OCI-LY3 (cell line): ENCODE results near the gene JCAD.

Experiments
- H2AFZ ChIP-seq: fragments of 200-600, 300-600 bp; shearing (Covaris generic); 2 replicates; pipeline ENCODE4 v1.6.0; 2014; ENCODE audit warnings: antibody characterized with exemption, low read depth, low read length
- H3K27ac ChIP-seq: fragments of 200-600, 300-600 bp; sonication (generic); 2 replicates; pipeline ENCODE4 v1.5.1; 2014; ENCODE audit warnings: mild to moderate bottlenecking, low read length, moderate library complexity, mixed read lengths
- H3K27me3 ChIP-seq: fragments of 200-600, 300-600 bp; sonication (generic); 2 replicates; pipeline ENCODE4 v1.6.1; 2014; ENCODE audit warnings: low read depth, low read length, mixed read lengths
- H3K36me3 ChIP-seq: fragments of 200-600, 300-600 bp; sonication (generic); replicated peaks from 2 replicates; pipeline ENCODE3; 2014; ENCODE audit warnings: low read depth, low read length, mixed read lengths
- H3K4me1 ChIP-seq: fragments of 300-600, 200-600 bp; sonication (generic); 2 replicates; pipeline ENCODE4 v1.6.1; 2014; ENCODE audit warnings: low read length, mixed read lengths
- H3K4me2 ChIP-seq: fragments of 200-600, 300-600 bp; sonication (generic); 2 replicates; pipeline ENCODE4 v1.6.1; 2014; ENCODE audit warnings: low read length, mixed read lengths
- H3K4me3 ChIP-seq: fragments of 300-600, 200-600 bp; sonication (generic); 2 replicates; pipeline ENCODE4 v1.5.1; 2014; ENCODE audit warnings: antibody characterized with exemption, mild to moderate bottlenecking, low read length, moderate library complexity
- H3K79me2 ChIP-seq: fragments of 300-600, 200-600 bp; shearing (Covaris generic); 2 replicates; pipeline ENCODE4 v1.6.1; 2014; ENCODE audit warnings: mild to moderate bottlenecking, low read length, mixed read lengths
- H3K9ac ChIP-seq: fragments of 300-600, 200-600 bp; shearing (Covaris generic); 2 replicates; pipeline ENCODE4 v1.6.0; 2014; ENCODE audit warnings: mild to moderate bottlenecking, low read length, moderate library complexity
- H3K9me3 ChIP-seq: fragments of 200-600, 300-600 bp; shearing (Covaris generic); 2 replicates; pipeline ENCODE4 v1.6.1; 2014; ENCODE audit warnings: low read length, mixed read lengths; ENCODE audit not compliant: insufficient read depth
- H4K20me1 ChIP-seq: fragments of 200-600, 300-600 bp; sonication (generic); 2 replicates; pipeline ENCODE4 v1.6.1; 2016; ENCODE audit warnings: low read length, mixed read lengths; ENCODE audit not compliant: insufficient read depth
- CTCF ChIP-seq: fragments of 200-600, 300-600 bp; sonication (generic); IDR thresholded peaks from 2 replicates; pipeline ENCODE4 v1.5.1; 2014; ENCODE audit warnings: antibody characterized with exemption, low read length, low read depth
- EZH2phosphoT487 ChIP-seq: fragments of 200-600 bp; shearing (Covaris generic); IDR thresholded peaks from 2 replicates; pipeline ENCODE4 v1.6.1; 2018; ENCODE audit warnings: antibody characterized with exemption, mixed run types, low read depth

Gene JCAD

GRCh38 chr10:30041196-30042105, 17.9 kb downstream of the JCAD start:
- H3K79me2 ChIP-seq, result no peaks in the 10 kb centered on the region
- no peaks in the 10 kb centered on the region; the same call in 1 of the 2 replicates for H3K27me3 ChIP-seq
- H3K4me3 ChIP-seq, result no peak overlapping the region
- H3K4me1 ChIP-seq, result no peaks in the 10 kb centered on the region
- no peak for TF ChIP-seq EZH2phosphoT487
- no peak for TF ChIP-seq CTCF
- H3K4me2 ChIP-seq, result no peak overlapping the region
- no peak overlapping the region for H3K9ac ChIP-seq
- no peak overlapping the region for H3K27ac ChIP-seq
- H3K9me3 ChIP-seq, result no peaks in the 10 kb centered on the region
- no peak overlapping the region for H2AFZ ChIP-seq
- no peaks in the 10 kb centered on the region for H4K20me1 ChIP-seq
- no peaks in the 10 kb centered on the region for H3K36me3 ChIP-seq

DNA sequence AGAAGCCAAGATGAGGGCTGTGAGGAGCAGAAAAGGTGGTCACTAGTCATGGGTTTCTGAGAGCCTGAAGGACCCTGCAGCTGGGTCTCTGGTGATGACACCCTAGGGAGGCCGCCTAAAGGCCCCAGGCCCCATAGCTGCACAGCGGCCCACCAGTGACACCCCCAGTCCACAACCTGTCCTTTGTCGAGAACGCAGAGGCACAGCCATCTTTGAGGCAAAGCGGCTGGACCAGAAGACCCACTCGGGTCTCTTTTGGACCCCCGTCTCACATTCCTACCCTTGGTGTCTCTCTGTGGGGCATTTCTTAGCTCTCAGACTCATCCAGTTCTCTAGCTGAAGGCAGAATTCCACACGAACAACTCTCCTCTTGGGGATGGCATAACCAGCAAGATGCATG, 18.8 kb downstream of the JCAD start:
- no peak overlapping the region for H3K9ac ChIP-seq
- H4K20me1 ChIP-seq, result no peaks in the 10 kb centered on the region
- no peak overlapping the region for H3K4me2 ChIP-seq

DNA sequence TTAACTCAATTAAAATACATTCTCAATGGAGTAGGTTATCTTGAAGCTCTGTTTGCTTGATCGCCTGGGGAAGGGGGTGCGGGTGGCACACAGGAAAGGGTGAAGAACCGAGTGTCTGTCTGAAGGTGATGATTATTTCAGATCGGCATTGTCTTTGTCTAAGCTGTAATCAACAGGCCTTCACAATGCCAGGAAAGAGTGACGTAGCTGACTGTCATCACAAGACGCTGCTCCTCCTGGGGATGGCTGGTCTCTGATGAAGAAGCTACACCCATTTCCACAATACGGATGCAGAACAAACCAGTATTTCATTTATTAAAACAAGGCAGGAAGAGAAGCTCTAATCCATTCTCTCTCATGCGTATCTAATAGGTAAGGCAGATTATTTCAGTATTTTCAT, 19.4 kb downstream of the JCAD start:
- Histone ChIP-seq H3K27me3 (no peaks in the 10 kb centered on the region), H4K20me1 (no peaks in the 10 kb centered on the region), H3K9ac (no peak overlapping the region), H3K9me3 (no peaks in the 10 kb centered on the region), H3K4me1 (no peaks in the 10 kb centered on the region), H3K4me2 (no peak overlapping the region), H2AFZ (no peak overlapping the region), H3K27ac (no peak overlapping the region), H3K36me3 (no peaks in the 10 kb centered on the region), H3K4me3 (no peak overlapping the region), H3K79me2 (no peaks in the 10 kb centered on the region)
- TF ChIP-seq CTCF, result no peak
- no peak for TF ChIP-seq EZH2phosphoT487

More for the DNA sequence above, 18.8 kb downstream of the JCAD start:
- TF ChIP-seq EZH2phosphoT487 (no peak), CTCF (no peak)
- H3K27ac ChIP-seq, result no peak overlapping the region
- H3K4me3 ChIP-seq, result no peak overlapping the region
- H3K79me2 ChIP-seq, result no peaks in the 10 kb centered on the region
- H3K27me3 ChIP-seq, result no peaks in the 10 kb centered on the region
- H2AFZ ChIP-seq, result no peak overlapping the region
- no peaks in the 10 kb centered on the region for H3K9me3 ChIP-seq
- no peaks in the 10 kb centered on the region for H3K36me3 ChIP-seq
- no peaks in the 10 kb centered on the region for H3K4me1 ChIP-seq

DNA sequence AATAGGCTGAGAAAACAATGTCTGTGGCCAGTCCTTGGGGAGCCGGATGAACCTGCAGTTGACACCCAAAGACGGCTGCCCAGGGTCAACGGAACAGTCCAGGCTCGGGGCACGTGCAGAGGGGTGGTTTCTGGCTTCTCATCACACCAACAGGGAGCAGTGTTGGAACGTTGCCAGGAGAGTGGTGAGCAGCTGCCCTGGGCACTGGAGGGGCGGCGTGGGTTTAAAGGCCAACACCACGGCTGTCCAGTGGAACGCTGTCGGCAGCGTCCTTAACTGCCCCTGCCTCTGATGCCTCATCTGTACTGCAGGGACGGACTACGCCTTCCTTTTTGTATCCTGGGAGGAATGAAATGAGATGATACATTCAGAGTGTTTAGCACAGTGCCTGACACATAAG, 19.8 kb downstream of the JCAD start:
- Histone ChIP-seq H3K4me1 (no peaks in the 10 kb centered on the region), H3K4me2 (no peak overlapping the region), H3K27ac (no peak overlapping the region), H3K79me2 (no peaks in the 10 kb centered on the region), H3K36me3 (no peaks in the 10 kb centered on the region), H3K9ac (no peak overlapping the region), H3K9me3 (no peaks in the 10 kb centered on the region), H4K20me1 (no peaks in the 10 kb centered on the region), H2AFZ (no peak overlapping the region), H3K4me3 (no peak overlapping the region), H3K27me3 (no peaks in the 10 kb centered on the region)
- TF ChIP-seq EZH2phosphoT487 (no peak), CTCF (no peak)
